Measurements from ENCODE around the gene SERTAD4.
"Not testable (repeated sequence)": the region's sequence is repeated elsewhere in the genome, so short reads cannot be mapped to it uniquely, and the experiment has no call there.

Gene SERTAD4

DNA sequence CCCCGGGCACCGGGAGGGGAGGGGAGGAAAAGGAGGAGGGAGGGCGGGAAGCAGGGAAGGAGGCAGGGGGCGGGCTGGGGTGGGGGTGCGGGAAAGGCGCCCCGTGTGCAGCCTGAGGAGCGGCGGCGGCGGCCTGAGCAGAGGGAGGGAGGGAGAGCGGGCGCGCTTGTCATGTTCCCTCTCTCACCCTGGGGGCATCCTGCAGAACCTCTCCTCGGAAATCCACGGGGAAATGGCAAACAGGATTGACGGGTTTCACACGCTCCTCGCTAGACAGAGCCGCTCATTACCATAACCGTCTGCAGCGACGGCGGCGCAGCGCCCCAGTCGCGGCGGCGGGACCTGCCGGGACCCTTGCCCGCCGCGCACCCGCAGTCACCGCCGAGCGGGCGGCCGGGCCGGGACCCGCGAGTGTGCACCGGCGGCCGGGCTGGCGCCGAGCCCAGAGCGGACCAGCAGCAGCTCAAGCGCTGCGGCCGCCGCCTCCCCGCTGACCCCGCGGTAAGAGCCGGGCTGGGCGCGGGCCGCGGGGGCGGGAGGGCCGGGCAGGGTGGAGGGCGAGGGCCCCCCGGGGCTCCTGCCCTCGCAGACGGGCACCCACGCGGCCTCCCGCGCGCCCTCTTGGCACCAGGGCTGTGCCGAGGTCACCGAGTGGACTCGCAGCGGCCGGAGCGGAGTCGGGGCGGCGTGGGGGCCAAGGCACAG is at the start of gene SERTAD4:
TSS of gene SERTAD4 (plus strand) at position 286 of the 705 bp plus-strand sequence. CDS start 5,165 bp downstream, outside the sequence.
- peak; percentile 79 for DNase-seq

DNA sequence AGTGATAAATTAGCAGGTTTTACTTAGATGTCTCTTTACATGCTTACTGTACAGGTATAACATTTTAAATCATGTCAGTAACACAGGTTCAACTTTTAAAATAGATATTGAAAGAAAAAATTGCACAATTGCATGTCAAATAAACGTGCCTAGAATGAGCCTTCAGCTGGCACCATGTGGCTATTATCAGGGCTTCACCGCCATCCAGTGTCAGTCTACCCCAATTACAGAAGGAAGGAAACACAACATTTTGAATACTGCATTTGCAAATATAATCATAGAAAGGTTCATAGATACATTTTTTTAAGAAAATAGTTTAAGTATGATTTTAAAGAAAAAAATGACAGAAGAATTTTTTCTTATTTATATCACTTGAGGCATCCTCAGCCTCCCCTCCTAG is 47.5 kb upstream of the SERTAD4 start:
- no peak for DNase-seq

DNA sequence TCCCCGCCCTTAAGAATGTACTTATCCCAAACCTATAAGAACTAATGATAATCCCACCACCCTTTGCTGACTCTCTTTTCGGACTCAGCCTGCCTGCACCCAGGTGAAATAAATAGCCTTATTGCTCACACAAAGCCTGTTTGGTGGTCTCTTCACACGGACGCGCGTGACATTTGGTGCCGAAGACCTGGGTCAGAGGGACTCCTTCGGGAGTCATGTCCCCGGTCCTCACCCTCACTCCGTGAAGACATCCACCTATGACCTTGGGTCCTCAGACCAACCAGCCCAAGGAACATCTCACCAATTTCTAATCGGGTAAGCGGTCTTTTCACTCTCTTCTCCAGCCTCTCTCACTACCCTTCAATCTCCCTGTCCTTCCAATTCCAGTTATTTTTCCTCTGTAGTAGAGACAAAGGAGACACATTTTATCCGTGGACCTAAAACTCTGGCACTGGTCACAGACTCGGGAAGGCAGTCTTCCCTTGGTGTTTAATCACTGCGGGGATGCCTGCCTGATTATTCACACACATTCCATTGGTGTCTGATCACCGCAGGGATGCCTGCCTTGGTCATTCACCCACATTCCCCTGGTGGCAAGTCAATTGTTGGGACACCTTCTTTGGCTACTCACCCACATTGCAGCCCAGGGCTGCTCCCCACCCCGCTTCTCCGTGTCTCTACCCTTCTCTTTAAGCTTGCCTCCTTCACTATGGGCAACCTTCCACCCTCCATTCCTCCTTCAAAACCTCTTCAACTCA is 44.6 kb upstream of the SERTAD4 start:
- not testable (repeated sequence) for DNase-seq

DNA sequence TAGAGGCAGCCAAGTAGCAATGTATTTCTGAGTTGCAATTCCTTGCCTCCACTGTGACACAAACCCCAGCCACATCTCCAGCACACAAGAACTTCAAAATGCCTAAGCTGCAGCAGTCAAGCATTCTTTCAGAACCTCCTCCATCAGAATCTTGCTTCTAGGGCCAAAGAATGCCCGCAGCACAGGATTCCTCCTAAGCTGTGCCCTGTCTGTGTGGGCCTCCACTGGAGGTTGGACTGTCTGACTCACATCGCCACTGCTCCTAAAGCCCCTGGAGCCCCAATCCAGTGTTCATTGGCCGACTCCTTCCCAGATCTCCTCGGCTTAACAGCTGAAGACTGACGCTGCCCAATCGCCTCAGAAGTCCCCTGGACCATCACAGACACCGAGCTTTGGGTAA is 43.2 kb upstream of the SERTAD4 start:
- no peak for DNase-seq

DNA sequence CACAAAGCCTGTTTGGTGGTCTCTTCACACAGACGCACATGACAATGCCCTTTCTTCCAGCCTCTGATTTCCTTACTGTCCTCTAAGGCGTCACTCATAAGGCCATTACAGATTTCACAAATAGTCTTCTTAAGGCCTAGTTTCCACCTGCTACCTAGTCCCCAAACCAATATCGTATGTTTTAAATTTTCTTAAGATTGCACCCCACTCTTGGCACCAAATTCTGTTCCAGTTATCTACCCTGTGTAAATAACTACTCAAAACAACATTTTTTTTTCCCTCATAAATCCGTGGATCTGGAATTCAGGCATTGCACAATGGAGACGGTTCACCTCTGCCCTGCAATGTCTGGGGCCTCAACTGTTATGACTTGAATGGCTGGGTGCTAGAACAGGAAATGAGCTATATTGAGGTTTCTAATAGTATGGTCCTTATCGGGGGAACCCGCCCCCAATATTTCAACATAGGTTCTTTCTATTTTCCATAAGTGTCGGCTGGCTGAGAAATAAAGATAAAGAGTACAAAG is 36.9 kb upstream of the SERTAD4 start:
- DNase-seq: no peak

DNA sequence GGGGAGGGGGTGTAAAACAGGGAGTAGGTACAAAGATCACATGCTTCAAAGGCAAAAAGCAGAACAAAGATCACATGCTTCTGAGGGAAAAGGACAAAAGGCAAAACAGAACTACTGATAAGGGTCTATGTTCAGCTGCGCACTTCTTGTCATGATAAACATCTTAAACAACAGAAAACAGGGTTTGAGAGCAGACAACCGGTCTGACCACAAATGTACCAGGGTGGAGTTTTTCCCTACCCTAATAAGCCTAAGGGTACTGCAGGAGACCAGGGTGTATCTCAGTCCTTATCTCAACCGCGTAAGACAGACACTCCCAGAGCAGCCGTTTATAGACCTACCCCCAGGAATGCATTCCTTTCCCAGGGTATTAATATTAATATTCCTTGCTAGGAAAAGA is 36.3 kb upstream of the SERTAD4 start:
- DNase-seq: not testable (repeated sequence)

DNA sequence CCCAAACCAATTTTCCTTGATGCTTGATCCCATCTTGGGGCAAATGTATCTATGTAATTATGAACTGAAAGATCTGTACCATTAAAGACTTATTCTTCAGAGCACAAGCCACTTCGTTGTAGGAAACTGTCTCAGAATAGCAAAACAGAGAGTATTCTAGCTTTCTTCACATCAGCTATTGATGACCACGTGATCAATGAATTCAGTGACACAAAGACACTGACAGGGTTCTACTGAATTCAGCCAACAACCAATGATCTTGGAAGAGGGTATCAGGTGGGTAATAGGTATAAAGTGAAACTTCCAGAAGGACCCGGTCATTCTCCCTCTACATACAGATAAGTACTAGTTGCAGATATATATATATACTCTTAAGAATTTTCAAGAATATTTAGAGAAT is 33.8 kb upstream of the SERTAD4 start:
- no peak for DNase-seq

DNA sequence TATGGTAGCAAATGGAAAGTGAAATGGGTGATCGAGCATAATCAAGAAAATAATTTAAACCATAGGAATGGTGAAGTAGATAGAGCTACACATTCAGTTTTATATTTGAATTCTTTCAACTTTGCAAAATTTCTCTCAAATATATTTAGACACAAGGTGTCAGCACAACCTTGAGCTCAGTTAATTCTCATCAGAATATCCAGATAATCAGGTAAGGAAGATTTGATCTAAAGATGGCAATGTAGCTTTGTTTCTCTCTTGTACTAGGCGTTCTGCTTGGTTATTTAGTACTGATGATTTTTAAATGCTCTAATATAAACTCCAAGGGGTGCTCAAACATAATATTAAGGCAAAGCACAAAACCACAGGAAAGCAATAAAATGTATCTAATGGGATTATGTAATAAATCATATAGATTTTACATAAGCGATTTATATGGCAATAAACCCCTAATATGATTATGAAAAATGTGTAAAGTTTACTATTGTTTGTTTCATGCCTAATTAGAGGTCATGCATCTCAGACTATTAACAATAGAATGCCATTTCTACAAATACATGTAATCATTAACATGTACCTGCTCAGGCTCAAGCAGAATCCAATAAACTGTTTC is 32.4 kb upstream of the SERTAD4 start:
- DNase-seq: peak; percentile 10

DNA sequence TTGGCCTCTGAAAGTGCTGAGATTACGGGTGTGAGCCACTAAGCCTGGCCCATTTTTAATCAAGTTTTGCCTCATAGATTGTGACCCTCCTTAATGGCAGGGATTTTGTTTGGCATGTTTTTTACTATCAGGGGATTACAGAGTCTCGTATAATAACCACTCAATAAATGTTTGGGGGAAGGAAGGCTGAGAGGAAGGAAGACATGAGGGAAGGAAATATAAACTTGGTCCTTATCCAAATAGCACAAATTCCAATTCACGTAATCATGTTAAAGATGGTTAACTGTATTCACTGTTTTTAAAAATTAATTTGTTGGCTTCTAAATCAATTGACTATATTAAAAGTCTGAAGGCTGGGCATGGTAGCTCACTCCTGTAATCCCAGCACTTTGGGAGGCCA is 30.9 kb upstream of the SERTAD4 start:
- DNase-seq: no peak

DNA sequence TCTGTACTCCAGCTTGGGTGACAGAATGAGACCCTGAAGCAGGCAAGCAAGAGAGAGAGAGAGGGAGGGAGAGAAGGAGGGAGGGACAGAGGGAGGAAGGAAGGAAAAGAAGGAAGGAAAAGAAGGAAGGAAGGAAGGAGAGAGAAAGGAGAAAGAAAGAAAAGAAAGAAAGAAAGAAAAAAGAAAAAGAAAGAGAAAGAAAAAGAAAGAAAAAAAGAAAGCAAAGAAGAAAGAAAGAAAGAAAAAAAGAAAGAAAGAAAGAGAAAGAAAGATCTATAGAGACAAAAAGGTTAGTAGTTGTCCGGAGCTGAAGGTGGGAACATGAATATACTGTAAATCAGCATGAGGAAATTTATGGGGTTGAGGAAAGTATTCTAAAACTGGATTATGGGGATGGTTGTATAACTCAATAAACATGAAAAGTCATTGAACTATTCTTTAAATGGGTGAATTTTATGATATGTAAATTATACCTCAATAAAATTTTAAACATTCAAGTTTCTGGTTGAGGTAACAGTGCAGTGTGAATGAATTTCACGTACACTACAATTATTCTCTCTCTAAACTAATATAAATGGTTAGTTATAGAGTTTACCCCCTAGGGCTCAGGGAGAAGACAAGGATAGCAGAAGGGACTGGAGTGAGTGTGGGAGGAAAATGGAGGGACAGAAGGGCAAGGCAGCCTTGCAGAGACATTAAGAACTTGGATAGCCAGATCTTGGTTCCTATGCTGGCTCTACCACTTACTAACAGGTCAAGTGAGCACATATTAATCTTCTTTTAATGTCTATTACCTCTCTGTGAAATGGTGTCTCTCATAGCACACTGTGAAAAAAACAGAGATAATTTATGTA is 24.8 kb upstream of the SERTAD4 start:
- no peak for DNase-seq

DNA sequence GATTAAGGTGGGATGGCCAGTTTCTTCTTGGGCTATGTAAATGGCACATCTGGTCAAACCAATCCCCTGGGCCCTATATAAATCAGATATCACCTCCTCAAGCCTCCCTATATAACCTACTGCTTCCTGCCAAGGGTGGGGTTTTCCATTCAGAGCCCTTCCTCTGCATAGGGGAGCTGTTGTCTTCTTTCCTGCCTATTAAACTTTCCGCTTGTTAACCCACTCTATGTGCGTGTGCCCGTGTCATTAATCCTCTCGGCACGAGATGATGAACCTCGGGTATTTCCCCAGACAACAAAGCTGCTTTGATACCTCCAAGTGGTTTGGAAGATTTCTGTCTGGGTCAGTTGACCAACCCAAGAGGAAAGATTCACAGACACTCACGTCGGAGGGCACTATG is 19.3 kb upstream of the SERTAD4 start:
- DNase-seq: no peak

DNA sequence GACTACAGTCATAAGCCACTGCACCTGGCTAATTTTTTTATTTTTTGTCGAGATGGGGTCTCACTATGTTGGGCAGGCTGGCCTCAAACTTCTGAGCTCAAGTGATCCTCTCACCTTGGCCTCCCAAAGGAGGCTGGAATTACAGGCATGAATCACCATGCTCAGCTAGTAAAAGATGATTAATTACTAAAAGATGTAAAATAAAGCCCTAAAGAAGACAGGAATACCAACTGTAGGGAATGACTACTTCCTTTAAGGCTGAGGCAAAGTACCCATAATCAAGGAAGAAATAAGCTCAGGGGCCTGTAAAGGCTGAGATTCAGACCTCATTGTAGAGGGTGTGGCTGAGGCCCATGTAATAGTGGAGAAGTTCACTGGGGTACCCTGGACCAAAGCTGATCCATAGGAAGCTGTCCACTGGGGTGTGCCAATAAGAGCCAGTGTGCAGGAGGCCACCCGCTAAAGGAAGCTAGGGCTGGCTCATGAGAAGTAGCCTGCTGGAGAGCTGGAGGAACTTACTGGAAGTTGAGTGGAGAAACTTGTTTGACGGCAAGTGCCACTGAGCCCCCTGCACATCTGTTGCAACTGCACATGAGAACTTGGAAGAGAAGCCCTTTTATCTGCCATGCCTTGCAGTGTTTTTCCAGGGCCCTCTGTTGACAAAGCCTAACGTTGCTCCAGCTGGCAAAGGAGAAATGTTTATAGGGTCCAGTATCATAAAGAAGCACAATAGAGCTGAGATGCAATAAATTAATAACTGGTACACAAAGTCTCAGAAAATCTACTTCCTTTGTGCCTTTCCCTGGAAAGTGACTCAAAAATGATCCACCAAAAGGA is 17.8 kb upstream of the SERTAD4 start:
- no peak for DNase-seq

DNA sequence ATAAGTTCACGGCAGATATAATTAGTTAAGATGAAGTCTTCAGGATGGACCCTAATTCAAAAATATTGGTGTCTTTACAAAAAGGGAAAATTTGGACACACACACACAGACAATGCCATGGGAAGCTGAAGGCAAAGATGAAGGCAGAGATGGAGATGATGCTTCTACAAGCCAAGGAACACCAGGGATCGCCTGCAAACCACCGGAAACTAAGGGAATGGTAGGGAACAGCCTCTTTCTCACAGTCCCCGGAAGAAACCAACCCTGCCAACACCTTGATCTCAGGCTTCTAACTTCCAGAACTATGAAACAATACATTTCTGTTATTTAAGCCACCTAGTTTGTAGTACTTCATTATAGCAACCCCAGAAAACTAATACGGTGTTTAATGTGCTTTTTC is 15.1 kb upstream of the SERTAD4 start:
- no peak for DNase-seq

DNA sequence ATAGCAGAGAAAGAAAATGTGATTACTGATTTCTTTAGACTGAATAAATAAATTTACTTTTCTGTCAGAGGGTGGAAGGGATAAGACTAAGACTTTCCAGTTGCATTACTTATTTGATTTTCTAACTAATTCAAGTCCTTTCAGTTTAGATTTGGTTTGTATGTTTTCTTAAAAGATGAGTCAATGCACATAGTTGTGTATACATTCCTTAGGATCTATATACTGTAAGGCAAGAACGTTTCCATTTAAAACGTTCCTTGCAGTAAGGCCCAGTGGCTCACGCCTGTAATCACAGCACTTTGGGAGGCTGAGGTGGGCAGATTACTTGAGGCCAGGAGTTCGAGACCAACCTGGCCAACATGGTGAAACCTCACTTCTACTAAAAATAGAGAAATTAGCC is 14.5 kb upstream of the SERTAD4 start:
- DNase-seq: no peak

DNA sequence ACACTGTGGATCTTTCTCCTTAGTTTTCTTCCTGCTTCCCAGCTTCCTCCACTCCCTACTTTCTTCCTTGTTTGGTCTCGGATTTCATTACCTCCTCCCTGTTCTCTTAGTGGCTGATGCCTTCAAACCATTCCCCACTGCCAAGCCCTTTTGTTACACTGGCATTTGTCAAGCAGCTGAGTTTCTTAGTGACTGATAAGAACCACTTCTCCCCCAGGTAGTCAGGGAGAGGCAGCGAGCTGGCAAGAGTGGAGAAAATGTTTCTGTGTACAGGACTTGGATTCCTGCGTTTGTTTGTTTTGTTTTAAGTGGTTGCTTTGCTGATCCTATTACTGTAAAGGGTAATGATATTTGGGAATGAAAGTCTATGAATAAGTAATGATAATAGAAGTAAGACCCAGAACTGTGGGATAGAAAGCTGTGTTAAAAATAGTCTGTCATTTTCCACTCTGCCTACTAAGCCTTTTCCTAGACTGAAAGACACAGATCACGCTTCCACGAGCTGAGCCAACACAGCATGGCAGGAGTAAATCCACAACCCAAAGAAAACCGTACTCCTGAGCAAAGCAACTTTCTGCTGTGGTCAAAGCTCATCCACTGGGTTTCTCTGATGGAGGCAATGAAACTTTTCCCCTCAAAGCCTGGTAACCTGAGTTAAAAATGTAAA is 10.1 kb upstream of the SERTAD4 start:
- DNase-seq: no peak

DNA sequence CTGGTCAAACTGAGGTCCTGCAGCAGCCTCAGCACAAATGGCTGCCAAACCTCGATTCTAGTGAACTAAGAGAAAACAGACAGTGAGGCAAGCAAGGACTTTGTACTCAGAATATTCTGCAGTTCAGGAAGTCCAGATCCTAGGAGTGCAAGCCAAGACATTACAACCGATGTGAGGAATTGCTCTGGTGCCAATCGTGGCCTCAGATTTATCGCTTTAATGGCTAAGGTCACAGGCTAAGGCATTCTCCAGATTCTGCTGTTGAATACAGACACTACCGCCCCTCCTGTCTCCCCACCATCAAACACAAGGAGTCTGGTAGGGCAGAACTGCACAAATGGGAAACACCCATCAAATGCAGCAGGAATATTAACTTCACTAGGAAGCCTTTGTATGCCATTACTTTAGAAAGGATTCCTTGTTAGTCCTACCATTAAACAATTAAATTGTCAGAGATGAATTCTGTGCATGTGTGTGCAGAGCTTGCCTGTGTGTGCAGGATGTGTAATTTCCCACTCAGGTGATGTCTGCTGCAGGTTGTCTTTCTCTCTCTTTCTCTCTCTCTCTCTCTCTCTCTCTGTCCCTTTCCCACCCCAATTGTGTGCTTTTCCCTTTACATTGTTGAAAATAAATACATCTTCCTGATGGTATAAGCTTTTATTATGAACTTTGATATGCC is 9.2 kb upstream of the SERTAD4 start:
- no peak for DNase-seq

DNA sequence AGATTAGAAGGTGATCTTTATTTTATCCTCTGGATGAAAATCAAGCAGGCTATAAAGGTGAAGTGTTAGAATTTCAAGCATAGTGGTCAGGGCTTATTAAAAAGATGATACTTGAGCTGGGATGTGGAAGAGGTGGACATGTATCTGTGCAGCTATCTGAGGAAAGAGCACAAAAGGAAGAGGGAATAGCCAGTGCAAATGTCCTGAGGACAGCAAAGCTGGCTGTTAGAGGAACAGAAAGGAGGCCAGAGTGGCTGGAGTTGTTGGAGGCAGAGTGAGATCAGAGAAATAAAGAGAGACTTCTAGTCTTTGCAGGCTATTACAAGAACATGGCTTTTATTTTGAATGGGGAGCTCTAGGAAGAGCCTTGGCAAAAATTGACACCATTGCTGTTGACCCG is 4.4 kb upstream of the SERTAD4 start:
- no peak for DNase-seq

DNA sequence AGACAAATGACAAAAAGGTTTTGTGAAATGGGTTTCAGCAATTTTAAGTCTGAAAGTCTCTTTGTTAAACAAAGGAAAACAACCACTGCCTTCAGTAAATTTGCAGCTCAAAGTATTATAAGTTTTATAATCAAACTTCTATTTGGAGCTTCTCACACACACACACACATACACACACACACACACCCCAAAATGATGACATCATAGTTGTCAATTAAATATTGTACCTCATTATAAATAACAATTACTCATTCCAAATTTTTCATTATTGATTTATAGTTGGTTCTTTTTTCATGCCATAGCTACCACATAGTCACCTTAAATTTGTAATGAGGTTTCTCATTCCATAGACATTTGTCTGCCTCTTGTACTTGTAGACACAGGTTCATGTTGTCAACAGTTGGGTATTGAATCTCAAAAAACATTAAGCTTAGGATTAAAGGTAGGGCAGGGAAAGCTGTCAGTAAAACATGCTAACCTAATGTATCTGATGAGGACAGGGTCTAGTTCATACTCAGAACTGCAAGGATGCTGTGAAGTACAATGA is 2.4 kb upstream of the SERTAD4 start:
- no peak for DNase-seq

DNA sequence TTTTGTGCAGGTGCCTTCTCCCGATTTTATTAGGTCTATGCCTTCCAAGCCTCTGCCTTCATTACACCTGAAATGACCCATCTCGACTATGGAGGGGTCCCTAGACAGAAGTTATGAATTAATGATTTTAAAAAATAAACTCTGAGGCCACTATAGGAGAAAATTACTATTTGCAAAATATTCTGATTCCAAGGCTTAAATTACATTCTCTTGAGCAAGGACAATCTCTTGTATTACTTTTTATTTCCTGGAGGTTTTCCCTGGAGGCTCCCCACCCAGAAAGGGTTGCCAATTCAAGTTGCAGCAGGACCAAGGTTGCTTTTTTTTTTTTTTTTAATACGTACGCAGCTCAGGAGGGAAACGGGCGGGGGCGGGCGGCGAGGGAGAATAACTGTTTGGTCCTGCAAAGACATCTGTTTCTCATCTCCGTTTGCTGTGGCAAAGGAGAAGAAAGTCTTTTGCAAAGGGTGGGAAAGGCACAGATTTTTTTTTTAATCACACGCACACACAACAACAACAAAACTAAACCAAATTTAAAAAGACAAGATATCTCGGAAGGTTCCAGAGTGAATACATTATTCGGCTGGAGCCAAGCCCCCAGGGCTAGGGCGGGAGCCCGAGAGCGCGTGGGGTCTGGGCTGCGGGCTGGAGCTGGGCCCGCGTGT is 618 bp upstream of the SERTAD4 start:
- DNase-seq: peak; percentile 49

DNA sequence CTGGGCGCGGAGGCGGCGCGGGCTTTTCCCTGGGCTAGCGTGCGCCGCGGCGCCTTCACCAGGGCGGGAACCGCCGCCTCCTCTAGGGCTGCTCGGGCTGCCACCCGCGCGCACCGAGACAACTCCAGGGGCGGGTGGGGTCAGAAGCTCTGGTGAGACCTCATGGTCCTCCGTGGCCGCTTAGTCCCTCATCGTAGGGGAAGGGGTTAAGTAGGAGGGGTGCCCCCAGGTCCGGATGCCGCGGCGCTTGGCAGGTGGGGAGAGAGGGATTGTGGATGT is 559 bp downstream of the SERTAD4 start:
- DNase-seq: no peak
